Stimulated activated CD4-positive, alpha-beta T cell treated with anti-CD3 and anti-CD28 coated beads, Interleukin-4, amount 100 ng/mL, for 24 hours (primary cell): ENCODE measurements around the gene TSEN54.

Experiments
- DNase-seq: peaks from one replicate; pipeline ENCODE4 v3.0.0-alpha.2; 2020

The TSEN54 gene

DNA sequence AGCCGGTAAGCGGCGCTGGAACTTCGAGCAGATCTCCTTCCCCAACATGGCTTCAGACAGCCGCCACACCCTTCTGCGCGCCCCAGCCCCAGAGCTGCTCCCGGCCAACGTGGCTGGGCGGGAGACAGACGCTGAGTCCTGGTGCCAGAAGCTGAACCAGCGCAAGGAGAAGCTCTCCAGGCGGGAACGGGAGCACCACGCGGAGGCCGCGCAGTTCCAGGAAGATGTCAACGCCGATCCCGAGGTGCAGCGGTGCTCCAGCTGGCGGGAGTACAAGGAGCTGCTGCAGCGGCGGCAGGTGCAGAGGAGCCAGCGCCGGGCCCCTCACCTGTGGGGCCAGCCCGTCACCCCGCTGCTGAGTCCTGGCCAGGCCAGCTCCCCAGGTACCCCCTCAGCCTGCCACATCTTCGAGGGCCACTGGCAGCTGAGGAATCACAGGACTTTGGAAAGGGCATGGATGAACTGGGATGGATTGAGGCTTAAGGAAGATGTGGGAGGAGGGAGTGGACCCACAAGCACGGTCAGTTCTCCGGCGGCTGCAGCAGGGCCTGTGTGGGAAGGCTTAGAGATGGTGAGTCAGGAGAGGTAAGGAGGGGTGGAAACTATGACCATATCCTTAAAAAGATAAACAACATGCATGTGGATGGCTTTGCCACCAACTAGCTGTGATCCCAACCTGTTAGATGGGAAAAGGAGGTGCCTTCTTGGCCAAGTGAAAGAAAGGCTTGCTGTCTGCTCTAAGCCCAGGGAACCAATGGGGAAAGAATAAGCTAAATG is 5.8 kb downstream of the TSEN54 start:
- no peak for DNase-seq

DNA sequence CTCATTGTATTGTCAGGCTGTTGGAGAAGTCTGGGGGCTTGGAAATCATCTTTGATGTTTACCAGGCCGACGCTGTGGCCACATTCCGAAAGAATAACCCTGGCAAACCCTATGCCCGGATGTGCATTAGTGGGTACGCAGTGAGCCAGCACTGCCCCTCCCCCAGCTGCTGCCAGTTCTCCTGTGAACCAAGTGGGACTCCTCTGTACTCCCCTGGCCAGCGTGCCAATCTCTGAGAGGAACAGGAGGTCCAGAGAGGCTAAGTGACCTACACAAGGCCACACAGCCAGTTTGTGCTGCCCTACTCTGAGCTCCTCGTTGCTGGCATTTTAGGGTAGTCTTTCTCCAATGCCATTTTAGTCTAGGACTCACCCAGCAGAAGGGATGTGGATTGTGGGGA is 7.3 kb downstream of the TSEN54 start:
- no peak for DNase-seq

DNA sequence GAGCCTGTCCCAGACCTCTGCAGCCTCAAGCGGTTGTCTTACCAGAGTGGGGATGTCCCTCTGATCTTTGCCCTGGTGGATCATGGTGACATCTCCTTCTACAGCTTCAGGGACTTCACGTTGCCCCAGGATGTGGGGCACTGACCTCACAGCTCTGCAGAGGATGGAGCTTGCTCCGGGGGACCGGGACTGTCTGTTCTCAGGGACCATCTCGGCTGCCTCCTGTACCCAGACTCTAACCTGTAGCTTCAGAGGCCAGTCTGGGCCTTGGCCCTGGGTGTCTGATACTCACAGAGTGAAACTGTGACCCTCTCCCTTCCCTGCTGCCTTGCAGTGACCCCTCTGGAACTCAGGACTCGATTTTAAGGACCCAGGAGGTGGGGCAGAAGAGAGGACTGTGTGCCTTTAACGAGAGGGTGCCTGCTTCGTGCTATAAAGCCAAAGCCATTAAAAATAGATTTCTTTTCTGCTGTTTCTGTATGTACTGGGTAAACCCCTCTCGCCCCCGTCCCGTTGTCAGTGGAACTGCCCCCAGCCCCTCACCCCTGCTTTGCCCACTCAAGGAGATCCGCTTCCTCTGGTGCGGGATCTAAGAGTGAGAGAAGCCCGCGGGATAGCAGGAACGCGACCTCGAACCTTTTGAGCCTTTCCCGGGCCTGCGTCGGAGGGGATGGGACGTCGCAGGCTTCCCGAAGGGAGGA is 8.1 kb downstream of the TSEN54 start:
- DNase-seq: no peak

DNA sequence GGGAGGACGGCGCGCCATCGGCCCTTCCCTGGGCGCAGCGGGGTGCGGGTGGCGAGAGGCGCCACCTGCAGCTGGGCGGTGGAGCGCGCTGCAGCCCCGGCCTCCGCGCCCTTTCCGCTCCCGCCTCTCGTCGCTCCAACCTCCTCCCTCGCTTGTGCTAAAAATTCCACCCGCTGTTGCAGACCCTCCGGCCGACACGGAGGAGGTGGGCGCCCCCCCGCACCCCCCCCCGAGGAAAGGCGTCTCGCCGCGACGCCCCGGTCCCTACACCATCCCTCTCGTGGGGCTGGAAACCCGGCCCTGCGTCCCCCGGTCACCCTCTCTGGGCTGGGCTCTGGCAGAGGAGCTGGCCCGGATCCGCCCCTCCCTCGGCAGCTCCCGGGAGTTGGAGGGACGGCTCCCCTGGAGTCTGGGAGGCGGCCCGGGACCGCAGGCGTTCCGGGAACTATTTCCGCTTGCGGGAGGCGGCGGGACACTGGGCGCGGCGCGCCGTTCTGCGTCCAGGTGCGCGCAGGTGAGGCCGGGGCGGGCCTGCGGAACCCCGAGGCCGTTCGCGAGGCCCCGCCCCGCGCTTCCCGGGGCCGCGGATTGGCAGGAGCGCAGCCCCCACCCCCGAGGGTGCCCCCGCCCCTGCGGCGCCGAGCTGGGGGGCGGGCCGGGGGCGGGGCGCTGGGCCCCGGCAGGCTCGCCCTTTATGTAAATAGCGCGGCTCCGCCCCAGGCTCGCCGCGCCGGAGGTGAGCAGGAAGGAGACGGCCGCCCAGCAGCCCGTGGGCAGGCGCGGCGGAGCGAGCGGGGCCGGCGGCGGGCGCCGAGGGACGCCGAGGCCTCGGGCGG is 8.9 kb downstream of the TSEN54 start, which contains the start of gene LLGL2:
LLGL2 (plus strand) TSS at position 728 of the 836 bp plus-strand sequence. CDS start 17,730 bp downstream, outside the sequence.
- DNase-seq: peak; percentile 74

DNA sequence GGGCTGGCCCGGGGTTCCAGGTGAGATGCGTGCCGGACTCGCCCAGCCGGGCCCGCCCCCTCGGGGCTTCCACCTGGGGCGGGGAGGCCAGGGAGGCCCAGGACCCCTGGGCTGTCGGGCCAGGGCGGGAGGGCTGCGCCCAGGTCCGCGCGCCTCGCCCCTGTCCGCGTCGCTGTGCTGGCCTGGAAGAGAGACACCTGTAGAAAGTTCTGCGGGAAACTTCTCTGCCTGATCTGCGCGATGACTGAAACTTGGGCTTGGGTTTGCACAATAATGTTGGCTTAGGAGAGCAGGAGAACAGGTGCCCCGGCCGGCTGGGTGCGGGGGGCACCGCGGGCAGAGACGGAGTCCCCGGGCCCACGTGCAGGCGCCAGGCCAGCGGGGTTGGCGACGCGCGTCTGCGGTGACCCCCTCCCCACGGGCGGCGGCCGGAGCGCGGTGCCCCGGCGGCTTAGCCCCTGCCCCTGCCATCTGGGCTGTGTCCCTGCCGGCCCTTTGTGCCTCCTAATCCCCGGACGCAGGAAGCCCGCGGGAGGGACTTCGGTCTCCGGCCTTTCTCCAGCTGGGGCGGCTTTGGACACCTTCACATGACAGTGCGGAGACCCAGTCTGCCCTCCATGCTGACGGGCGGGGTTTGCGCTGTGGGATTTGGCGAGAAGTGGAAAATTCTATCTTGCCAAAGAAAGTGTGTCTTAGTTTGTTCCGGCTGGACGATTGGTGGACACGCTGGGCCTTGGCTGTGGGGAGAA is 9.7 kb downstream of the TSEN54 start:
- no peak for DNase-seq

DNA sequence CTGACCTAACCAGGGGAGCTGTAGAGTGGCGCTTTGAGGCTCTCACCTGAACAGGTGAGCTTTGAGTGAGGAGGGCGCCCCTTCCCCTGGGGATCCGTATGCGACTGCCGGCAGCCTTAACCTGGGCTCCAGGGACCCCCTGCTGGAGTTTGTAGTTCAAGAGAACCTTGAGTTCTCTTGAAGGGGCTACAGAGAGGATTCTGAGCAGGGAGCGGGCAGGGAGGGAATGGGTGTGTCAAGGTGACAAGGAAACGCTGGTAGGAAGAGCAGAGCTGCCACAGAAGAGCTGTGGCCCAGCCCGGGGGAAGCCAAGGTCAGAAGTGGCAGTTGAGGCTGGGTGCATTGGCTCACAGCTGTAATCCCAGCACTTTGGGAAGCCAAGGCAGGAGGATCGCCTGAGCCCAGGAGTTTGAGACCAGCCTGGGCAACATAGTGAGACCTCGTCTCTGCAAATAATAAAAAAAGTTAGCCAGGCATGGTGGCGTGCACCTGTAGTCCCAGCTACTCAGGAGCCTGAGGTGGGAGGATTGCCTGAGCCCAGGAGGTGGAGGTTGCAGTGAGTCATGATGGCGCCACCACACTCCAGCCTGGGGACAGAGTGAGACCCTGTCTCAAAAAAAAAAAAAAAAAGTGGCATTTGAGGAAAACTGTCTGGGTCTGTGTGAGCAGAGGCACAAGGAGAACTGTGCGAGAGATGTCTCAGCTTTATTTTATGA is 10.4 kb downstream of the TSEN54 start:
- DNase-seq: no peak

DNA sequence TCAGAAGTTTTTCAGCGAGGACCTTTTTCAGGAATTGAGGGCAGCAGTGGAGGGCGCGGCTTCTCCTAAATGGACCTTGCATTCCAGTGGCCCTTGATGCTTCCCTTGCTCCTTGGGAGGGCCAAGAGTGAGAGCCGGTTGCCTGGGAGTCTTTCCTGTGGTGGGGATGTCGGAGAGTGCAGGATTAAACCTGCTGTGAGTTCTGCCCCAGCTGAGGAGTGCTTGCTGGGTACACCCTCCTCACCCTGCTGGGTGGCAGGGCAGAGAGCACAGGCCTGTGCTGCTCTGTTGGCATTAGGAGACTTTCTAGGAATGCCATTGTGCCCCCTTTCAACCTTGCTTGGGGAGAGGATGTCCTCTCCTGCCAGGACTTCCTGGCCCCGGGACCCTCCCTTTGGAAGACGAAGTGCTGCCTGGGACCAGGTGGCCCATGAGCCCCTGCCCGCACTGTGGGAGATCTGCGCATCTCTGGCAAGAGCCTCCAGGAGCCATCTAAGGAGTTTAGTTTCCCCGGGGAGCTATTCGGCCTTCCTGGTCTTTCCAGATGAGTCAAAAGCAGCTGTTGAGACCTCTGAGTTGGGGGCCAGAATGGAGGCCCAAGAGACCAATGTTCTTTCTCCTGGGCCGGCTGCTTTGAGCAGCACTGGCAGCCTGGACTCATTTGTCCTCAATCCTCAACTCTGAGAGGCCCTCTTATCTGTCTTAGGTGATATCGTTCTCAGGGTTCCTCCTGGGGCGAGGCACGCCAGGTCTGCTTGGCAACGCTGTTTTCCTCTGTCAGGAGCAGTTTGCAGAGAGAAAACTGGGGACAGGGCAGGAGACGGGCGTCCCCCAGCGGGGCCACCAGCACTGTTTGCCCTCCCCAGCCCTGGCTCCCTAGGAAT is 14.8 kb downstream of the TSEN54 start:
- no peak for DNase-seq

DNA sequence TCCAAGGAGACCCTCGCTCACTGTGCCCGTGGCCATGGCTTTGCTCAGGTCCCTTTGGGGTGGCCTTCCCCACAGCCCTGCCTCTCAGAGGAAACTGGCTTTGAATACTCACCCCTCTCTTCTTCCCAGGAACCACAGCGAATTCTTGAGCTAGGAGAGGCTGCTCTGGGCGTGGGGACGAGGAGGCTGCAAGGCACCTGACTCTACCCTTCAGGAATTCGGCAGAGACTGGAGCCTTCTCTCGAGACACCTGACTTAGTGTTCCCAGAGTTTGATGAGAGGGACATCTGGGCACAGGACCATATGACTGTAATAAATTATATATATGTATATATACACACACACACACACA is 15.4 kb downstream of the TSEN54 start:
- no peak for DNase-seq

DNA sequence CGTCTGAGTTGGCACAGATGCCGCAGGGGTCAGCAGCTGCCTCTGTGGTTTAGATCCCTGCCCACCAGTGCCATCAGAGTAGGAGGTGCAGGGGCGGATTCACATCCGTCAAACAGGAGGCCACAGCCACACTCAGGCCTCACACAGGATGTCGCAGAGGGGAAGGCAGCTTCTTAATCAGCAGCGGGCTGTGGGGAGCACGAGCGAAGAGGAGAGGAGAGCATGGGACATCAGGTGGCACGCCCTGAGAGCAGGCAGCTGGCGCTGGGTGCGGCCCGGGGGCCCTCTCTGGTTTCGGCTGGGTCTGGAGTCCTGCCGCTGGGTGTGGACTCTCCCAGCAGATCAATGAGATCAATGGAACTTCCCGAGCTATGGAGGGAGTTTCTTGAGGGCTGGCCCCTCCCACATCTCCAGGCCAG is 18.8 kb downstream of the TSEN54 start:
- peak; percentile 57 for DNase-seq

DNA sequence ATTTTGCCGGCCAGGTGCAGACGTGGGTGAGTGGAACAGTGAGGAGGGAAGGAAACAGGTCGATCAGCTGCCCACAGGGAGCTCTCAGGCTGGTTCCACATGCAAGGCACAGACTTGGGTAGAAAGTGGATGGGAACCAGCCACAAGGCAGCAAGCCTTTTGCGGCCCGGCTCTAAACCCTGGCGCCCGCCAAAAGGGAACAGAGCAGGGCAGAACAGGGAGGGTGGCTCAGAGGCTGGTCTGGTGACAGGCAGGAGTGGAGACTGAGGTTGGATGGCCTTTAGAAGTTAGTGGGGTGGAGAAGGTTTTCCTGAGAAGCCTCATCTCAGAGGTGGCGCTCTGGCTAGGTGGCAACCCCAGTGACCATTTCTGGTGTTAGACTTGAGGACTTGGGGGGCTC is 19.5 kb downstream of the TSEN54 start:
- no peak for DNase-seq

DNA sequence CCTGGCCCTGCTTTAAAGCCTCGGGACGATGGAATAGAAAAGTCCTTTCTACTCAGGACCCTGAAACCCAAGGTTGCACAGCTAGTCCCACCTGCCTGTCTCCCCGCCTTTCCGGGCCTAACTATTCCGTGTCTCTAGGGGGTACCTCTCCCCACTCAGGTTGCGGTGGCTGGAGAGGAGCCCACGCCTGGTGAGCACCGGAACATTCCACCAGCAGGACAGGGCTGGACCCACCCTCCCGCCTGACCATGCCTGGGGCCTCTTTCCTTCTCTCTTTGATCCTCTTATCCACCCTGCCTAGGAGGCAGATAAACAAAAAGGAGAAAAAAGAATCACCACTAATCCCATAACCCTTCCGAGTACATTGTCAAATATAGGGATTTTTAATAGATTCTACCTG is 20.0 kb downstream of the TSEN54 start:
- no peak for DNase-seq

DNA sequence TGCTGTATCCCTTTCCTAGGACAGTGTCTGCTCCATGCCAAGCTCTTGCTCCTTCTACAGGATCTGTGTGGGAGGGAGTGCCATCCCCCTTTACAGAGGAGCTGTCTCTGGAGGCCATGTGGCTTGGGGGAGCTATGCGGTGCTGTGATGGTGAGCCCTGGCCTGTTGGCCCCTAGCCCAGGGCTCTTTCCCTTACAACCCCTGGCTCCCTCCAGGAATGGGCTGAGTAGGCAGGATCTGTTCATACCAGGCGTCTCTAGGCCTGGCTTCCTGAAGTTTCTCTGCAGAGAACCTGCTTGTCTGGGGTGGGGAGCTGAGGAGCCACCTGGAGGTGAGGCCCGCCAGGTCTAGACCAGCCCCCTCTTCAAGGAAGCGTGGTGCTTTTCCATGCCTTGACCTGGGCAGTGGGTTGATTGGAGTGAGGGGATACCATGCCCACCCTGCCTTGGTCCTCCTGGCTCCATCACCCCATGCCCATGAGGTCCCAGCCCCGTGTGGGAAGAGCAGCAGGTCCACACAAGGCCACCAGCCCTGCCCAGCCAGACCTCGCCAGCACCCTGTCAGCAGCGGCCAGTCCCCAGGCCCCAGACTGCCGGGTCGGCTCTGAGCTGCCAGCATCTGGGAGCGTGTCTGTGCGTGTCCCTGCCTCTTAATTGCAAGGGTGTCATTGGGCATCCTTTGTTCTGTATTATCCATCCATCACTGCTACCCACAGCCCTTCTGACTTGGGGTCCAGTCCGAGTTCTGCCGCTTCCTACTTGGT is 23.8 kb downstream of the TSEN54 start:
- DNase-seq: no peak

DNA sequence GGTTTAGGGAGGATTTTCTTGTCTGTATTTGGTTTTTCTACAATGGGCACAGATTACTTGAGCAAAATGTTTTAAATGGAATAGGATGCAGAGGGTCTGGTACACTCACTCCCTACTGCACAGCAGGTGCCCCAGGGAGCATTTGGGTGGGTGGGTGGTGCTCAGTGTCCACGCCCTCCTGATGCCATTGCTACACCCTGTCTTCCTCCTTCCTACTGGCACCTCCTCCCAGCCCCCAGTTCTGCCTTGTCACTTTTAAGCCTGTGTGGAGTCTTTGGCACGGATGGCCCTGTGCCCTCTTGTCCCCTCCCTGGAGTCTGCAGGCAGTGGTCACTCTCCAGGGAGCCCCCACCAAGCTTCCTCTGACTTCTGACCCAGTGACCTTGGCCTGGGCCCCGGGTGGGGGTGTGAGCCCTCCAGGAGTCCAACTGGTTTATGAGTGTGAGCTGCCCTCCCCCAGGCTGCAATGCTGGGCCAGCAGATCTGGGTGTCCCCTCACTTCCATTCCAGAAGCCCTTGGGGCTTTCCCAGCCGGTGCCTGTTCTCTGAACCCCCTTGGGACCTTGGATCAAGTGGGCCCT is 24.7 kb downstream of the TSEN54 start:
- DNase-seq: no peak

DNA sequence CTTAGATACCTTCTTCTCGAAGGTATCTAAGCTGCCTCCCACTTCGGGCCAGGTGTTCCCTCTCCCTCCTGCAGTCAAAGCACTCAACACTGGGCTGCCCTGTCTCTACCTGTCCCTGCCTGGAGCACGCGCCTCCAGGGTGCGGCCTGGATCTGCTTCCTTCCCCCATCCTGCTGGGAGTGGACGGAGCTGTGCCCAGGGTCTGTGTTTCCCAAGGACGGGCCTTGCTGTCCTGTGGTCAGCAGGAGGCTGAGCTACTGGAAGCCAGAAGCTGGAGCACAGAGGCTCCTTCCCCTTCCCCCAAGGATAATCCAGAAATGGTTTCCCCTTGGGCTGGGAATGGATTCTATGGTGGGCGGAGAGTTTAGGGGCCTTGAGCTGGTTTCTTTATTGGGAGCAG is 25.9 kb downstream of the TSEN54 start:
- no peak for DNase-seq

DNA sequence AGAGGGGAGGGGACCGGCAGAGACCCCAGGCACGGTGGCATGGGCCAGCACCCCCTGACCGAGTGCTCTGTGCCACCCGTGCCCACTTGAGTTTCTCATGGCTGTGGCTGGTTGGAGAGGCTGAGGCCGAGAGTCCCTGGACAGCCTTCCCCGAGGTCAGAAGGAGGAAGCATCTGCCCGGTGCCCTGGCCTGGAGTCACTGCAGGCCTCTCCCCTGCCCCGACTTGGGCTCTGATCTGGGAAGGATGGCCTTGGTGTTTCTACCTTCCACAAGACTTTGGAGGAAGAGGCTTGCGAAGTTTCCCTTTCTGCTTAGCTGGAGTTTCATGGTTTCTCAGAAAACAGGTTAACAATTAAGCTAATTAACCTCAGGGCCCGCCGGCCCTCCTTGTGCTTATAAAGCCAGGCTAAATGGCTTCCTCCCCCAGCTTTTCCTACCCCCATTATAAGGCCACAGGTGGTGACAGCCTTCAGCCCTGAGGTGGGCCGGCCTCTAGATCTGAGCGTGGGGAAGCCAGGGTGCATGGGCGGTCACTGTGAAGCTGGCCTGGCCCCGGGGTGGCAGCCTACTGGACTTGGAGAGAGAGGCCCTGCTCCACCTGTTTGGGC is 26.5 kb downstream of the TSEN54 start:
- DNase-seq: no peak

DNA sequence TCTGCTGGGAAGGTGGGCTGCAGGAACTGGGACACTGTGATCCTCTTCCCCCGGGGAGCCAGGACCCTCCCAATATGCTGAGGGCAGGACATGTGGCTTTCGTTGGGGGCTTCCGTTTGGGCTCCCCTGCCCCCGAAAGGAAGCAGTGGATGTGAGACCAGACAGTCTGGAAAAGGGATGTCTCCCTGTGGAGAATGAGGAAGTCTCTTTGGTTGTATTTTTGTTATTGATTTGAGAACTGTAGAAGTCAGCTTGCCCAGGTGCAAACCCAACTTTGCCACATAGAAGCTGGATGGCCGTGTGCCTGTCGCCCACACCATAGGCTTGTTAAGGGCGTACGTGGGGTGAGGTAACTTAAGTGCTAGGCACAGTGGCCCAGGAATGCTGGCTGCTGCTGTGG is 27.9 kb downstream of the TSEN54 start:
- no peak for DNase-seq

DNA sequence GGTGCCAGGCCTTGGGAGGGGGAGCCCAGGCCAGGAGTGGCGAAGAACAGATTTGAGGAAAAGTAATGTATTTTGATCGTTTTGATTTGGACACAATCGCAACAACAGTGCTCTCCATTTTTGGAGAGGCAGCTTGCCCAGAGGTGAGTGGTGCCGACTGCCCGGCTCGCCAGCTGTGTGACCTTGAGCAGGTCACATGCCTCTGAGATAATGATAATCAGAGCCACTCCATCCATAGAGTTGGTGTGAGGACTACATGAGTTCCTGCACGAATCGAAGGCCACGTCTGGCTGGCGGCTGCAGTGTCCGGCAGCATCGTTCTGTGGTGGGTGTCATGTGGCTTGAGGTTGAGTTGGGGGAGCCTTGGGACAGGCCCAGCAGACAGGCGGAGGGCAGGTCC is 29.9 kb downstream of the TSEN54 start:
- no peak for DNase-seq

DNA sequence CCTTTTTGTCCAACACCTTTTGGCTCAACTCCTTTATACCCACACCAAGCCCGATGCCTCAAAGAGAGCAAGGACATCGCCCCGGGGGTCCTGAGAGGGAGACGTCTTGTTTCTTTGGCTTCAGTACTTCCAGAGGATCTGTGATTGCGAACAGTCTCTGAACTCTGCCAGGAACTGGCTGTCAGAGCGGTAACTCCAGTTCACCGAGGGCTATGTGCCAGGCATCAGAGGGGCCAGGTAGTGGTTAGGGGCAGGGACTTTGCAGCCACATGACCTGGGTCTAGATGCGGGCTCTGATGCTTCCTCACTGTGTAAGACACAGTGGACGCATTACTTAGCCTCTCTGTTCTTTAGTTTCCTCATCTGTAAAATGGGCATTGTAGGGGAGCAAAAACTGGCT is 30.8 kb downstream of the TSEN54 start:
- DNase-seq: no peak

DNA sequence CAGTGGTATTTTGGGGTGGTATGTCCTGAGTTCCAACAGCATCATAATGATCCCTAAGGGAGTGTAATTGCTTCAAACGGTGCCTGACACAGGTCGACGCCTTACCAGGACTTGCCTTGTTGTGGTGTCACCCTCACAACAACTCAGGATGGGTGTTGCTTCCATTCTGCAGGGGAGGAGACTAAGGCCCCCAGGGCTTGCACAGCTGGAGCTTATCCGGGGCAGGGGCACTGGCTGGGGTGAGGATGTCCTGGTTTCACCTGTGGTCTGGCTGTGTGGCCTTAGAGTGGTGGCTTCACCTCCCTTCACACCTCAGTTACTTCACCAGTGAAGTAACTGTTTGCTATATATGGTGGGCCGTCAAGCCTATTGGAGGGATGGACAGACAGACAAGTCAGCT is 32.5 kb downstream of the TSEN54 start:
- no peak for DNase-seq
